DOHH2 (cell line): ENCODE measurements around the gene SLC39A13.

ENCODE experiments used
- H3F3A ChIP-seq: fragments of 200-600 bp; sonication (generic), shearing (Covaris generic); 2 replicates; pipeline ENCODE4 v1.6.0; 2016; ENCODE audit warnings: antibody characterized with exemption, mild to moderate bottlenecking; ENCODE audit not compliant: control insufficient read depth, insufficient read depth
- H3K27ac ChIP-seq: fragments of 200-600 bp; sonication (generic); 2 replicates; pipeline ENCODE4 v1.5.1; 2014; ENCODE audit warnings: low read depth, mild to moderate bottlenecking, low read length, moderate library complexity
- H3K27me3 ChIP-seq: fragments of 200-600 bp; sonication (generic); 2 replicates; pipeline ENCODE4 v1.6.1; 2014; ENCODE audit warnings: mild to moderate bottlenecking, low read length, mixed read lengths; ENCODE audit not compliant: control insufficient read depth
- H3K36me3 ChIP-seq: fragments of 200-600 bp; sonication (generic); 2 replicates; pipeline ENCODE4 v1.6.1; 2014; ENCODE audit warnings: mild to moderate bottlenecking, low read length, moderate library complexity, mixed read lengths; ENCODE audit not compliant: control insufficient read depth
- H3K4me1 ChIP-seq: fragments of 200-600 bp; sonication (generic); 2 replicates; pipeline ENCODE4 v1.6.1; 2014; ENCODE audit warnings: mild to moderate bottlenecking, low read length, mixed read lengths; ENCODE audit not compliant: control insufficient read depth
- H3K4me2 ChIP-seq: fragments of 200-600 bp; sonication (generic); 2 replicates; pipeline ENCODE4 v1.6.0; 2014; ENCODE audit warnings: mild to moderate bottlenecking, low read length, moderate library complexity
- H3K4me3 ChIP-seq: fragments of 200-600 bp; sonication (generic); 2 replicates; pipeline ENCODE4 v1.5.1; 2014; ENCODE audit warnings: mild to moderate bottlenecking, low read length, mixed read lengths
- H3K79me2 ChIP-seq: fragments of 200-600 bp; sonication (generic); 2 replicates; pipeline ENCODE4 v1.6.1; 2014; ENCODE audit warnings: mild to moderate bottlenecking, low read length, mixed read lengths; ENCODE audit not compliant: control insufficient read depth
- H3K9me2 ChIP-seq: fragments of 200-600 bp; sonication (generic); replicated peaks from 2 replicates; pipeline ENCODE4 v1.6.1; 2014; ENCODE audit warnings: mild to moderate bottlenecking, low read length, mixed read lengths; ENCODE audit not compliant: control insufficient read depth
- H3K9me3 ChIP-seq: fragments of 200-600 bp; sonication (generic); 2 replicates; pipeline ENCODE4 v1.6.1; 2014; ENCODE audit warnings: antibody characterized with exemption, low read length, mixed read lengths; ENCODE audit not compliant: control insufficient read depth, insufficient read depth
- H4K20me1 ChIP-seq: fragments of 200-600 bp; sonication (generic); 2 replicates; pipeline ENCODE4 v1.6.0; 2014; ENCODE audit warnings: low read depth, mild to moderate bottlenecking, antibody characterized with exemption, low read length, moderate library complexity; ENCODE audit not compliant: control insufficient read depth, insufficient read depth
- EZH2phosphoT487 ChIP-seq: fragments of 200-600 bp; sonication (generic); IDR thresholded peaks from 2 replicates; pipeline ENCODE4 v1.6.1; 2017; ENCODE audit warnings: borderline replicate concordance, mild to moderate bottlenecking, antibody characterized with exemption, low read length, moderate library complexity, mixed read lengths
- TF ChIP-seq, protein P1 (sequence below): fragments of 200-600 bp; sonication (generic); IDR thresholded peaks from one replicate; pipeline ENCODE4 v1.5.1; 2014; ENCODE audit warnings: antibody characterized with exemption, mild to moderate bottlenecking, low read depth, low read length; ENCODE audit not compliant: poor library complexity, severe bottlenecking

Gene SLC39A13

DNA sequence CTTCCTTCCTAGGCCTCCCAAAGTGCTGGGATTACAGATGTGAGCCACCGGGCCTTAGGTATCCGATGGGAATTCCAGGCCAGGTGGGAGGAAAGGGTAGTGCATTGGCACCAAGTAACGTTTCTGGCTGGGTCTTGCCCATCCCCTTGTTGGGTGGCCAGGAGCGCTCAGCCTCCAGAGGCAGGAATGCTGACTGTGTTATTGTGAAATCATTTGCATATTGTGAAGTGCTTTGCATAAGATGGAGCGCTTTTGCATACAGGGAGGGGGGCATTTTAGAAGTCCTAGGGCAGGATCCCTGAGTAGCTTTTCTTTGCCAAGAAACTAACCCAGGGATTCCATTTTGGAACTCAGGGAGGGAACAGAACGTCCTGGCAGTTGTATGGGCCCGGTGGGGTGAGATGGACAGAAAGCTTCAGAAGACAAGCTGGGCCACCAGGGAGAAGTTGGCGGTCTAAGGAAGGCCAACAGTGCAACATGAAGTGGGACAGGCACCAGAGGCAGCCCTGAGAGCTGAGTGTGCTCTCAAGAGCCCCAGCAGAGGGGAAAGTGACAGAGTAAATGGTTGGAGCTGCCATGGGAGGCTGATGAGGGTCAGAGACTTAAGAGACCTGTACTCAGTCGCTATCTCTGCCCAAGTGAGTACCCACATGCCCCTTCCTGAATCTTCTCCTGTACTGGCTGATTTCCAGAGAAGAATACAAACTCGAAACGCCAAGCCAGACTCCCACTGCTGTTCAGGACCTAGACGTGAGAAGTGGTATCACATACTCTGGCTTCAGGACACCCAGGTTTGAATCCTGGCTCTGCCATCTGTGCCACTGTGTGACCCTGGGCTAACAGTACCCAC is 1.3 kb upstream of the SLC39A13 start:
- Histone ChIP-seq H3K9me3 (no peaks in the 10 kb centered on the region), H3K79me2 (no peaks in the 10 kb centered on the region), H3K4me1 (peaks cover 44% of the 10 kb centered on the region), H3K9me2 (no peaks in the 10 kb centered on the region), H3K27me3 (no peaks in the 10 kb centered on the region), H3K4me2 (peak overlapping the region; percentile 92), H3F3A (peaks cover 23% of the 10 kb centered on the region), H4K20me1 (no peaks in the 10 kb centered on the region), H3K36me3 (no peaks in the 10 kb centered on the region), H3K4me3 (peak overlapping the region; percentile 78), H3K27ac (peak overlapping the region; percentile 81)
- TF ChIP-seq EZH2phosphoT487, result no peak
- TF ChIP-seq, protein P1, sequence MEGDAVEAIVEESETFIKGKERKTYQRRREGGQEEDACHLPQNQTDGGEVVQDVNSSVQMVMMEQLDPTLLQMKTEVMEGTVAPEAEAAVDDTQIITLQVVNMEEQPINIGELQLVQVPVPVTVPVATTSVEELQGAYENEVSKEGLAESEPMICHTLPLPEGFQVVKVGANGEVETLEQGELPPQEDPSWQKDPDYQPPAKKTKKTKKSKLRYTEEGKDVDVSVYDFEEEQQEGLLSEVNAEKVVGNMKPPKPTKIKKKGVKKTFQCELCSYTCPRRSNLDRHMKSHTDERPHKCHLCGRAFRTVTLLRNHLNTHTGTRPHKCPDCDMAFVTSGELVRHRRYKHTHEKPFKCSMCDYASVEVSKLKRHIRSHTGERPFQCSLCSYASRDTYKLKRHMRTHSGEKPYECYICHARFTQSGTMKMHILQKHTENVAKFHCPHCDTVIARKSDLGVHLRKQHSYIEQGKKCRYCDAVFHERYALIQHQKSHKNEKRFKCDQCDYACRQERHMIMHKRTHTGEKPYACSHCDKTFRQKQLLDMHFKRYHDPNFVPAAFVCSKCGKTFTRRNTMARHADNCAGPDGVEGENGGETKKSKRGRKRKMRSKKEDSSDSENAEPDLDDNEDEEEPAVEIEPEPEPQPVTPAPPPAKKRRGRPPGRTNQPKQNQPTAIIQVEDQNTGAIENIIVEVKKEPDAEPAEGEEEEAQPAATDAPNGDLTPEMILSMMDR, result no peak

DNA sequence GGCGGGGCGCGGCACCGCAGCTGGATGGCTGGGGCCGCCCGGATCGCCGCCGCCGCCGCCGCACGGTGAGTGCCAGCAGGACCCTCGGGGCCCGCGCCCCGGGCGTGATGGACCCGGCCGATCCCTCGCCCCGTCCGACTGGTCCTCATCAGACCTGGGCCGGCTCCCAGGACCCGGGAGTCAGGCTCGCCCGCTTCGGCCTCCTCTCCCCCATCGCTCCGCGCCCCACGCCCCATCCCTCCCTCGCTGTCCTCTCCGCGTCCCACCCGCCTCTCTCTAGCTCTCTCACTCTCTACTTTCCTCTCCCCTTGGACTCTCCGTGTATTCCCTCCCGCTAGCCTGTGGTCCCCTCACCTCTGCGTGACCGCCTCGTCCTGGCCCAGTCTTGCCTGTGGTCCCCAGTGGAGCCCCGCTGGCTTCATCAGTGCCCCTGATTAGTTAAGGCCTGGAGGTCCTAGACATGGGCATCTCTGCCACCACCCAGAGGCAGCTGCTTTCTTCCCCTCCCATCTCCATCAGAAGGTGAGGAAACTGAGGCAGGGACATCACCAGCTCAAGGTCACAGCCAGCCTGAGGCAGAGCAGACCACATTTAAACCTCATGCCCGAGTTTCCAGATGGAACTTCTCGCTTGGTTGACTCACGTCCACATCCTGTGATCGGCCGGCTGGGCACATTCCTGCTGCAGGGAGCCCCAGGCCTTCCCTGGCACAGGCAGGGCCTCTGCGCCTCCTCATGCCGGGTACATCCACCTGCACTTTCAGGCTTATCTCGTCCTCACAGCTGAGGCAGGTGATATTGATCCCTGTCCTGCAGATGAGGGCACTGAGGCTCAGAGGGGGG is 429 bp downstream of the SLC39A13 start:
- peak overlapping the region; percentile 90 for H3K4me3 ChIP-seq
- no peaks in the 10 kb centered on the region for H3K27me3 ChIP-seq
- H3K4me1 ChIP-seq, result peaks cover 31% of the 10 kb centered on the region
- H3K79me2 ChIP-seq, result no peaks in the 10 kb centered on the region
- H3K27ac ChIP-seq, result no peak overlapping the region
- peak overlapping the region; percentile 87 for H3K4me2 ChIP-seq
- TF ChIP-seq EZH2phosphoT487, result no peak
- TF ChIP-seq, protein P1, result no peak
- H3F3A ChIP-seq, result peaks cover 17% of the 10 kb centered on the region
- H3K9me2 ChIP-seq, result no peaks in the 10 kb centered on the region
- no peaks in the 10 kb centered on the region for H3K9me3 ChIP-seq
- H4K20me1 ChIP-seq, result no peaks in the 10 kb centered on the region
- H3K36me3 ChIP-seq, result no peaks in the 10 kb centered on the region

DNA sequence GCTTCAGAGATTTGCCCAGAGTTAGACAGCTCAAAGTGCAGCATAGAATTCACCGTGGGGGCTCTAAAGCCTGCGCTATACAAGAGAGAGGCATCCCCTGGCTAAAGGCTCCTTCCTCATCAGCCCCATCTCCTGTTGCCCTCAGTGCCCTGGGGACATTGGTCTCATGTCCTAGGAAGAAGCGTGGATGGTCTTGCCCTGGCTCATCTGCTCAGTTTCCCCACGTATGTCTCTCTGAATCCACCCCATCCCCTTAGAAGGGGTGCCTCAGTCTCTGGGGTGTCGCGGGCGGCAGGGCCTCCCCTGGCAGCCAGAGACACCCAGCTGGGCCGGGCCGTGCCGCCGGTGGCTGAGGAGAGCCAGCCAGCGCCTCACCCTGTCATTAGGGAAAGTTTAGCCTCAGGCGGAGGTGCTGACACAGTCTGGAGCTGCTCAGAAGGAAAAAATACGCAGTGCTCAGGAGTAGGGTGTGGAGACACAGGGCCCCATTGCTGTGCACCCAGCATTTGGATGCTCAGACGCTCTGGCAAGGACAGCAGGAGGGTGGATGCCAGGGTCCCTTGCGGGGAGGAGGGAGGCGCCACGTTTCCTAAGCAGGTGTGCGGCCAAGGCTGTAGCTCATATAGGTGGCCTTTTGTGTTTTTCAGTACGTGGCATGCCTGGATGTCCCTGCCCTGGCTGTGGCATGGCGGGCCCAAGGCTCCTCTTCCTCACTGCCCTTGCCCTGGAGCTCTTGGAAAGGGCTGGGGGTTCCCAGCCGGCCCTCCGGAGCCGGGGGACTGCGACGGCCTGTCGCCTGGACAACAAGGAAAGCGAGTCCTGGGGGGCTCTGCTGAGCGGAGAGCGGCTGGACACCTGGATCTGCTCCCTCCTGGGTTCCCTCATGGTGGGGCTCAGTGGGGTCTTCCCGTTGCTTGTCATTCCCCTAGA is 1.3 kb downstream of the SLC39A13 start:
- H3K27me3 ChIP-seq, result no peaks in the 10 kb centered on the region
- no peaks in the 10 kb centered on the region for H3K9me2 ChIP-seq
- H3K9me3 ChIP-seq, result no peaks in the 10 kb centered on the region
- 0 out of 2 replicates have a peak, but pooled peaks cover 3% of the 10 kb centered on the region for H3K36me3 ChIP-seq
- peak overlapping the region; percentile 87 for H3K4me2 ChIP-seq
- no peaks in the 10 kb centered on the region for H3K79me2 ChIP-seq
- H3K4me3 ChIP-seq, result peak overlapping the region; percentile 90; the same call in 1 of the 2 replicates
- no peaks in the 10 kb centered on the region for H4K20me1 ChIP-seq
- H3K4me1 ChIP-seq, result peaks cover 31% of the 10 kb centered on the region
- TF ChIP-seq, protein P1, result no peak
- TF ChIP-seq EZH2phosphoT487, result no peak
- peaks cover 17% of the 10 kb centered on the region for H3F3A ChIP-seq
- H3K27ac ChIP-seq, result no peak overlapping the region
